Measurements from ENCODE around the gene CHMP4A. TPM values are rescaled to one million over a fixed set of nuclear protein-coding genes. Genes with fewer than 3 reads are reported as not detected.

CHMP4A gene
- polyA plus RNA-seq, 1 donor from 2014 or later = 55.3 TPM

DNA sequence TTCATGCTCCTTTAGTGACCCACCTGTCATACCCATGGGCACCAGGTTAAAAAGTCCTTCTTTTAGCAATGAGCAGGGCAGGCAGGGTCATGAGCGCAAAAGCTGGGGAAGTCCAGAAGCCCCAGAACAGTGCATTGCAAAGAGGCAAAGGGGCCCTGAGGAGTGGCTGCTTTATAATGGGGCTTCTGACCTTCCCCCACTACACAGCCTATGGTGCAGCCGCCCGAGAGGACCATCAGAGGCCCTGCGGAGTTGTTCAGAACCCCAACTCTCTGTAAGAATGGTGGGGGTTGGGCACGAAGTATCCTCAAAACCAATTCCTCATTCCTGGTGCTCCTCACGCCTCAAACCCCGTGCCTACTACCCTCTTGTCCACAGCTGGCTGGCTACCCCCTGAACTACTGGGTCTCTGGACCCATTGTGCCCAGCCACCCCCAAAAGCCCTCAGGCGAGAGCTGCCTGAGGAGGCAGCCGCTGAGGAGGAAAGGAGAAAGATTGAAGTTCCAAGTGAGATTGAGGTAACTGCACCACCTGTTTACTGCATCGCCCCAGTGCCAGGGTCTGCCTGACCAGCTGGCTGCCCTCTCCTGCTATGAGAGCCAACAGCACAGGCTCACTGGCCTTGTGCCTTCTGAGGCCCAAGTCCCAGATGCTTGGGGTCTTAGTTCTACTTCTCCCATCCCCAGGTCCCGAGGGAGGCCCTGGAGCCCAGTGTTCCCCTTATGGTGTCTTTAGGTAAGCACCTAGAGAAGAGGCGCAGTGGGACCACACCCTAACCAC, 34.7 kb downstream of the CHMP4A start:
- H3K36me3 ChIP-seq (ENCODE audit: insufficient read depth, low read length) = no peaks in the 10 kb centered on the region
- H3K9ac ChIP-seq (ENCODE audit: low read length) = no peak overlapping the region
- H3K4me3 ChIP-seq (ENCODE audit: low read length) = no peak overlapping the region
- no peaks in the 10 kb centered on the region for H4K20me1 ChIP-seq (ENCODE audit: insufficient read depth)
- H3K27me3 ChIP-seq (ENCODE audit: insufficient read depth, low read depth, low read length) = no peaks in the 10 kb centered on the region
- H3K9me2 ChIP-seq (ENCODE audit: insufficient read depth, low read length) = no peaks in the 10 kb centered on the region
- no peak overlapping the region for H2AFZ ChIP-seq (ENCODE audit: low read depth, low read length)
- H3F3A ChIP-seq (ENCODE audit: insufficient read depth, low read length, poor library complexity, severe bottlenecking) = no peaks in the 10 kb centered on the region
- no peak overlapping the region for H3K4me2 ChIP-seq (ENCODE audit: low read length)
- no peak overlapping the region for H3K27ac ChIP-seq (ENCODE audit: low read length)
- no peaks in the 10 kb centered on the region for H3K9me3 ChIP-seq (ENCODE audit: low read length)
- H3K79me2 ChIP-seq (replicated peaks; ENCODE audit: insufficient read depth, low read length) = no peaks in the 10 kb centered on the region
- TF ChIP-seq MXI1 (conservative IDR thresholded peaks at IDR 0.05; ENCODE audit: poor library complexity, severe bottlenecking) (no peak), POLR2AphosphoS5 (IDR thresholded peaks at IDR 0.05) (no peak), TAF1 (IDR thresholded peaks at IDR 0.05; ENCODE audit: low read depth) (no peak), EZH2 (IDR thresholded peaks at IDR 0.05; ENCODE audit: borderline replicate concordance, insufficient read depth, low read length, poor library complexity, severe bottlenecking) (no peak), EP300 (conservative IDR thresholded peaks at IDR 0.05; ENCODE audit: poor library complexity, severe bottlenecking) (no peak), SMC3 (conservative IDR thresholded peaks at IDR 0.05; ENCODE audit: poor library complexity) (no peak), RAD21 (conservative IDR thresholded peaks at IDR 0.05) (no peak)
- TF ChIP-seq, protein P1, sequence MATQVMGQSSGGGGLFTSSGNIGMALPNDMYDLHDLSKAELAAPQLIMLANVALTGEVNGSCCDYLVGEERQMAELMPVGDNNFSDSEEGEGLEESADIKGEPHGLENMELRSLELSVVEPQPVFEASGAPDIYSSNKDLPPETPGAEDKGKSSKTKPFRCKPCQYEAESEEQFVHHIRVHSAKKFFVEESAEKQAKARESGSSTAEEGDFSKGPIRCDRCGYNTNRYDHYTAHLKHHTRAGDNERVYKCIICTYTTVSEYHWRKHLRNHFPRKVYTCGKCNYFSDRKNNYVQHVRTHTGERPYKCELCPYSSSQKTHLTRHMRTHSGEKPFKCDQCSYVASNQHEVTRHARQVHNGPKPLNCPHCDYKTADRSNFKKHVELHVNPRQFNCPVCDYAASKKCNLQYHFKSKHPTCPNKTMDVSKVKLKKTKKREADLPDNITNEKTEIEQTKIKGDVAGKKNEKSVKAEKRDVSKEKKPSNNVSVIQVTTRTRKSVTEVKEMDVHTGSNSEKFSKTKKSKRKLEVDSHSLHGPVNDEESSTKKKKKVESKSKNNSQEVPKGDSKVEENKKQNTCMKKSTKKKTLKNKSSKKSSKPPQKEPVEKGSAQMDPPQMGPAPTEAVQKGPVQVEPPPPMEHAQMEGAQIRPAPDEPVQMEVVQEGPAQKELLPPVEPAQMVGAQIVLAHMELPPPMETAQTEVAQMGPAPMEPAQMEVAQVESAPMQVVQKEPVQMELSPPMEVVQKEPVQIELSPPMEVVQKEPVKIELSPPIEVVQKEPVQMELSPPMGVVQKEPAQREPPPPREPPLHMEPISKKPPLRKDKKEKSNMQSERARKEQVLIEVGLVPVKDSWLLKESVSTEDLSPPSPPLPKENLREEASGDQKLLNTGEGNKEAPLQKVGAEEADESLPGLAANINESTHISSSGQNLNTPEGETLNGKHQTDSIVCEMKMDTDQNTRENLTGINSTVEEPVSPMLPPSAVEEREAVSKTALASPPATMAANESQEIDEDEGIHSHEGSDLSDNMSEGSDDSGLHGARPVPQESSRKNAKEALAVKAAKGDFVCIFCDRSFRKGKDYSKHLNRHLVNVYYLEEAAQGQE (IDR thresholded peaks at IDR 0.05; ENCODE audit: borderline replicate concordance) = no peak
- TF ChIP-seq, protein P2, sequence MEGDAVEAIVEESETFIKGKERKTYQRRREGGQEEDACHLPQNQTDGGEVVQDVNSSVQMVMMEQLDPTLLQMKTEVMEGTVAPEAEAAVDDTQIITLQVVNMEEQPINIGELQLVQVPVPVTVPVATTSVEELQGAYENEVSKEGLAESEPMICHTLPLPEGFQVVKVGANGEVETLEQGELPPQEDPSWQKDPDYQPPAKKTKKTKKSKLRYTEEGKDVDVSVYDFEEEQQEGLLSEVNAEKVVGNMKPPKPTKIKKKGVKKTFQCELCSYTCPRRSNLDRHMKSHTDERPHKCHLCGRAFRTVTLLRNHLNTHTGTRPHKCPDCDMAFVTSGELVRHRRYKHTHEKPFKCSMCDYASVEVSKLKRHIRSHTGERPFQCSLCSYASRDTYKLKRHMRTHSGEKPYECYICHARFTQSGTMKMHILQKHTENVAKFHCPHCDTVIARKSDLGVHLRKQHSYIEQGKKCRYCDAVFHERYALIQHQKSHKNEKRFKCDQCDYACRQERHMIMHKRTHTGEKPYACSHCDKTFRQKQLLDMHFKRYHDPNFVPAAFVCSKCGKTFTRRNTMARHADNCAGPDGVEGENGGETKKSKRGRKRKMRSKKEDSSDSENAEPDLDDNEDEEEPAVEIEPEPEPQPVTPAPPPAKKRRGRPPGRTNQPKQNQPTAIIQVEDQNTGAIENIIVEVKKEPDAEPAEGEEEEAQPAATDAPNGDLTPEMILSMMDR (IDR thresholded peaks at IDR 0.05; ENCODE audit: poor library complexity, severe bottlenecking) = no peak

DNA sequence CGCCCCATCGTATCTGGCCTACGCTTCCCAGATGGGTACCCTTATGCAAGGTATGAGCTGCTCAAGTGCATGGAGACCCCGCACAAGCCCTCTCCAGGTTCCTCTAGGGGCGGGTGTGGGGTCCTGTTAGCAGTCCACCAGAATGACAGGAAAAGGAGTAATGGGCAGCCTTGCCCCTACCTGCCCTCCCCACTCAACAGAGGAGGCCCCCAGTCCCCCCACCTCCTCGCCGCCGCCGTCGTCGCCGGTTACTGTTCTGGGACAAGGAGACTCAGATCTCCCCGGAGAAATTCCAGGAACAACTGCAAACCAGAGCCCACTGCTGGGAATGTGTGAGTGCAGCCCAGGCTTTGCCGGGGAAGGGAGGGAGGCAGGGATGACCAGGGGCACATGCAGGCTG, 35.4 kb downstream of the CHMP4A start:
- no peaks in the 10 kb centered on the region for H3K9me3 ChIP-seq (ENCODE audit: low read length)
- no peaks in the 10 kb centered on the region for H4K20me1 ChIP-seq (ENCODE audit: insufficient read depth)
- no peak overlapping the region for H3K4me2 ChIP-seq (ENCODE audit: low read length)
- no peak overlapping the region for H3K4me3 ChIP-seq (ENCODE audit: low read length)
- H3K79me2 ChIP-seq (replicated peaks; ENCODE audit: insufficient read depth, low read length) = no peaks in the 10 kb centered on the region
- no peaks in the 10 kb centered on the region for H3K27me3 ChIP-seq (ENCODE audit: insufficient read depth, low read depth, low read length)
- H3K9me2 ChIP-seq (ENCODE audit: insufficient read depth, low read length) = no peaks in the 10 kb centered on the region
- no peaks in the 10 kb centered on the region for H3K36me3 ChIP-seq (ENCODE audit: insufficient read depth, low read length)
- no peak overlapping the region for H3K27ac ChIP-seq (ENCODE audit: low read length)
- H2AFZ ChIP-seq (ENCODE audit: low read depth, low read length) = no peak overlapping the region
- no peaks in the 10 kb centered on the region for H3F3A ChIP-seq (ENCODE audit: insufficient read depth, low read length, poor library complexity, severe bottlenecking)
- TF ChIP-seq EZH2 (IDR thresholded peaks at IDR 0.05; ENCODE audit: borderline replicate concordance, insufficient read depth, low read length, poor library complexity, severe bottlenecking) = no peak
- TF ChIP-seq RAD21 (conservative IDR thresholded peaks at IDR 0.05) = no peak
- TF ChIP-seq, protein P1 (IDR thresholded peaks at IDR 0.05; ENCODE audit: borderline replicate concordance) = no peak
- no peak for TF ChIP-seq MXI1 (conservative IDR thresholded peaks at IDR 0.05; ENCODE audit: poor library complexity, severe bottlenecking)
- no peak for TF ChIP-seq POLR2AphosphoS5 (IDR thresholded peaks at IDR 0.05)
- TF ChIP-seq EP300 (conservative IDR thresholded peaks at IDR 0.05; ENCODE audit: poor library complexity, severe bottlenecking) = no peak
- no peak for TF ChIP-seq TAF1 (IDR thresholded peaks at IDR 0.05; ENCODE audit: low read depth)
- TF ChIP-seq, protein P2 (IDR thresholded peaks at IDR 0.05; ENCODE audit: poor library complexity, severe bottlenecking) = no peak
- no peak for TF ChIP-seq SMC3 (conservative IDR thresholded peaks at IDR 0.05; ENCODE audit: poor library complexity)
- no peak overlapping the region for H3K9ac ChIP-seq (ENCODE audit: low read length)

Measured in neural cell (in vitro differentiated cells).